NCI-H1417 (cell line): ENCODE results near the gene FAM209B.
A peak's percentile ranks its signal among the peaks of the same experiment; 100 is the strongest.
"Not testable (repeated sequence)": the region's sequence is repeated elsewhere in the genome, so short reads cannot be mapped to it uniquely, and the experiment has no call there.

Source experiments
- DNase-seq, 3 experiments: peaks; one replicate each; lab custom pipeline; 2025; lab: John Stamatoyannopoulos, UW

The FAM209B gene

DNA sequence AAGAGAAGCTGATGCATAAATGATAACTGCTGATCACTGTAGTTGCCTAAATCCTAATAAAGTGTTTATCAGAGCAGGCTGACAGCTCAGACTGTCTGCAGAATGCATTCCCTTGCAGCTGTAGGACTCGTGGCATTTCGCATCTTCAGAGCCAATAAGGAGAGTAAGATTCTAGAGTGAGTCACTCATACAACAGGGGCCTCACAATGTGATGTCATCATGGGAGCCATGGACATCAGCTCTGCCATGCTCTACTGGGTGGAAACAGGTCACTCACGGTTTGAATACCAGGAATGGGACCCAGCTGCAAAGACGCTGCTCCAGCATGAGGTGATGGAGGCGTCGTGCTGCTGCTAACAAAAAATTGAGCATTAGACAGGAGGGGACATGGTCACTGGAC lies 7.4 kb downstream of the FAM209B start:
- no peak for DNase-seq

DNA sequence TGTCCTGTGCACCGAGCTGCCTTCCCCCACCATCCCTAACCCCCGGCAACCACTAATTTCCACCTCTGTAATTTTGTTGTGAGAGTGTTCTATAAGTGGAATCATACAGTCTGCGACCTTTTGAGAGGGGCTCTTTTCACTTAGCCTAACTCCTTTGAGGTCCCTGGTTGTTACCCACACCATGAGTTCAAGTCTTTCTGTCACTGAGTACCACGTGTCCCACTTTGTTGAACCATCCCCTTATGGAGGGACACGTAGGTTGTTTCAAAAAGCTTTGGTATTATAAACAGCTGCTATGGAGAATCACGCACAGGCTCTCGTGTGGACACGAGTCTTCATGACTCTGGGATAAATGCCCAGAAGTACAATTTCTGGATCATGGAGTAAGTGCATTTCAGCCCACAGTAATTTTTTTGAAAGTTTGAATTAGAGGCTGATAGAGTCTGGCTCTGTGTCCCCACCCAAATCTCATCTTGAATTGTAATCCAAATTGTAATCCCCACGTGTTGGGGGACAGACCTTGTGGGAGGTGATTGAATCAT lies 9.5 kb downstream of the FAM209B start:
- DNase-seq = no peak

DNA sequence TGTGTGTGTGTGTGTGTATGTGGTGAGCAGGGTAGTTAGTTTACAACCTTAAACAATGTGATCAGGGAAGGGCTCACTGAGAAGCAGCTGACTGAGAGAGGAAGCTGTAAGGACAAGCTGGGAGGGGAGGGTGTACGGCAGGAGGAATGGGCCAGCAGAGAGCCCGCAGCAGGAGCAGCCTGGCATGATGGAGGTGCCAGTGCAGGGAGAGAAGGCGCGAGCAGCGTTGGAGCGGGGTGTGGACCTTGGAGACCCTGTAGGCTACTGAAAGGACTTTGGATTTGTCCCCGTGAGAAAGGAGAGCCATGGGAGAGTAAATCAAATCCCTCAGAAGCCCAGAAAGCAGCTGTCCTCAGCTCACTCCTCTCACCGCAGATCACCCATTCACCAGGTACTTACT lies 18.5 kb downstream of the FAM209B start:
- no peak for DNase-seq

DNA sequence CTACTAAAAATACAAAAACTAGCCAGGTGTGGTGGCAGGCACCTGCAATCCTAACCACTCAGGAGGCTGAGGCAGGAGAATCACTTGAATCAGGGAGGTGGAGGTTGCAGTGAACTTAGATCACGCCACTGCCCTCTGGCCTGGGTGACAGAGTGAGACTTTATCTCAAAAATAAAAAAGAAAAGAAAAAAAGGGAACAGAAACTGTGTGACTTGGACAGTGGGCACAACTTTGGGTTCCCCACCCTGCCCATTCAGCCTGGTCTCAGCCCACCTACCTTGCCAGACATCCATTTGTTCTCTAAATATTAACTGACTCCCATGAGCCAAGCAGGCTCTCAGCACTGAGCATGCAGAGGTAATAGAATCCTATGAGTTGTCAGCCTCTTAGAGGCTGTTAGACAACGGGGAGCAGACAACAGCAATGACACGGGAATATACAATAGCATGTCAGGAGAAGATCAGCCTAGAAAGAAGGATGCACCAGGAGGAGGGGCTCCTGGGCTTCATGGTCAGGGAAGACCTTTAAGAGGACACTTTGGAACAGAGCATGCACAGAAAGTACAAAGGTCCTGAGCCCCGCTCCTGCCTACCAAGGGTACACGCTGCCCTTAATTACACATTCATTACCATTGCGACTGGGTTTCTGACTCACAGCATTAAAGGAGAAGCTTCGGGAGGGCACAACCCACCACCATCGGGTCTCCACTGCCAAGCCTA lies 20.0 kb downstream of the FAM209B start:
- no peak for DNase-seq

DNA sequence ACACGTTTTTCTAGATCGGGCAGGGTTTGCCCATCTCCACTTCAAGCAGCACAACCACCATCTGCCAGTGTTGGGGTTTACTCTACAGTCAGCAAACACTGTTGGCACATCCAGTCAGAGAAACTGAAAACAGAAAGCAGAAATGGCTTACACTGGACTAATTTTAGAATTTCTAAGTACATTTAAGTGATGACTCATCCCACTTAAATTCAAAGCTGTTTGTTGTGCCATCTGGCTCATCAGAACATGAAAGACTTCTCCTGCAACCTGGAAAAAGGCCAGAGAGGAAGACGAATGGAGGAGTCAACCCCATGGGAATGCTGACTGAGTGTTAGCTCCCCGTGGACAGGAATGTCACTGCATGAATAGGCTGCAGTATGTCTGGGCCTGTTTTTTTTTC lies 21.8 kb downstream of the FAM209B start:
- peak; percentile 21 to 91 (median 64) for DNase-seq

DNA sequence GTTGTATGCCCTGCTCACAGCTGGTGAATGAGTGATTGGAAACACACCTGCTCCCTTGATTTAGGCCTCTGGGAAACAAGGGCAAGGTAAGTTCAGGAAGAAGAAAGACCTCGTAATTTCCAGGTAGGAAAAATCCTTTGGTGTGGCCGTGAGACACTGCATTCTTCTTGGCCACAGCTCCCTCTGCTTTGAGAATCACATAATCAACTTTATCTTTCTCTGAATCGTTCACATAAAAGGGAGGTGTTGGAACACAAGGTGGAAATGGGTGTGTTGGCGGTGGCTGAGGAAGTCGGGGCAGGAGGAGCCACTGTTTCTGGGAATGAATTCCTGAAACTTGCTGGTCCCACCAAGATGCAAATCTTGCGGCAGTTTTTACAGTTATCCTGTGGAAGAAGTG lies 25.9 kb downstream of the FAM209B start:
- DNase-seq = no peak

DNA sequence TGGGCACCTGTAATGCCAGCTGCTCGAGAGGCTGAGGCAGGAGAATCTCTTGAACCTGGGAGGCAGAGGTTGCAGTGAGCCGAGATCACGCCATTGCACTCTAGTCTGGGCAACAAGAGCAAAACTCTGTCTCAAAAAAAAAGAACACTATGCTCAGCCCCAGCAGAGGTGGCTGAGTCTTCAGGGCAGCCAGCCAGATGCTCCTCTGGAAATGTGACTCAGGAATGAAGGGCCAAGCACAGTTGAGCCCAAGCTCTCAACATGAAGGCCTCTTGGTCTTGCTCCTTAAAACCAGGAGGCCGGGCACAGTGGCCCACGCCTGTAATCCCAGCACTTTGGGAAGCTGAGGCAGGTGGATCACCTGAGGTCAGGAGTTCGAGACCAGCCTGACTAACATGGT lies 31.5 kb downstream of the FAM209B start:
- not testable (repeated sequence) for DNase-seq

DNA sequence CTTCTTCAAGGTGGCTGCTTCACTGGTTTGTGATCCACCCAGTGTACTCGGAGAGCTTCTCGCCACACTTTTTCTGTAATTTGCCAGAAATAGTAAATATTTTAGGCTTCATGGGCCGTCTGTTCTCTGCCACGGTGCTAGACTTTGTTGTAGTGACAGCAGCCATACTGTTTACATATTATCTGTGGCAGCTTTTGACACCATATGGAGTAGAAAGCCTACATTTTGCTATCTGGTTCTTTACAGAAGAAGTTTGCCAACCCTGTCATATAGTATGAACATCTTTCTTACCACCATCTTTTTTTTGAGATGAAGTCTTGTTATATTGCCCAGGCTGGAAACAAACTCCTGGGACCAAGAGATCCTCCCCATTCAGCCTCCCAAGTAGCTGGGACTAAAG lies 32.5 kb downstream of the FAM209B start:
- no peak for DNase-seq

DNA sequence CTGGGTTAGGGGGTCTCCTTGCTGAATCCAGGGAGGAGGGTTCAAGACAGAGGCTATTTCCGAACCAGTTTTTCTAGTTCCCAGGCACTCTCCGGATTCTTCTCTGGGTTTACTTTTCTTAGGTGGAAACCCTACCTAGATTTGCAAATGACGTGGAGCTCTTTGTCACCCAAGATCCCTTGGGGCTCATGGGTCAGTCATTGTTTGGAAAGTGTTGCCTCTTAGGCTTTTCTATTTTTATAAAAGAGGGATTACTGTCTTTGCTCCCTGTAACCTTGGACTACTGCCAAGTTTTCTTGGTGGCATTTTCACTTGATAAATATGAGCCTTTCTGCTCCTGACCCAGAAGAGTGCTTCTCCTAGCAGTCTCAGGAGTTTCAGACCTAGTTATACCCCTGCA lies 33.6 kb downstream of the FAM209B start:
- DNase-seq = peak in 2 of 3 experiments; percentile 50 to 91

DNA sequence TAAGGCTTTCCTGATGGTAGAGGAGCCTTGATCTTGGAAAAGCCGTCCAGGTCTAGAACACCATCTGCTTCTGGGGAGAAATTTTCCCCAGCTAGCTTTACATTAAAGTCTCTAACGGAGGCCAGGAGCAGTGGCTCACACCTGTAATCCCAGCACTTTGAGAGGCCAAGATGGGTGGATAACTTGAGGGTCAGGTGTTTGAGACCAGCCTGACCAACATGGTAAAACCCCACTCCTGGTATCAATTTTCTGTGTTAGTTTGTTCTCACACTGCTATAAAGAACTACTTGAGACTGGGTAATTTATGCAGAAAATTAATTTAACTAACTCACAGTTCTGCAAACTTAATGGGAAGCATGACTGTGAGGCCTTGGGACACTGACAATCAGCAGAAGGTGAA lies 37.8 kb downstream of the FAM209B start:
- DNase-seq = no peak

DNA sequence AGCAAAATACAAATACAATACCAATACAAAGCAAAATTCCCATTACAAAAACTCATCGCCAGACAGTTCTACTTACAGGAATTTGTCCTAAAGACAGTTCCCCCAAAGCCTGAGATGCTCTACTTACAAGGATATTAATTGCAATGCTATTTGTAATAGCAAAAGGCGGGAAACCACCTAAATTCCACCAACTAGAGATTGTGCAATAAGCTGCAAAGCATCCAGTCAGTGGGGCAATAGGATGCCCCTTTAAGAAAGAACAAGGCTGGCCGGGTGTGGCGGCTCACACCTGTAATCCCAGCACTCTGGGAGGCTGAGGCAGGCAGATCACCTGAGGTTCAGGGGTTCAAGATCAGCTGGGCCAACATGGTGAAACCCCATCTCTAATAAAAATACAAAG lies 39.1 kb downstream of the FAM209B start:
- no peak for DNase-seq

DNA sequence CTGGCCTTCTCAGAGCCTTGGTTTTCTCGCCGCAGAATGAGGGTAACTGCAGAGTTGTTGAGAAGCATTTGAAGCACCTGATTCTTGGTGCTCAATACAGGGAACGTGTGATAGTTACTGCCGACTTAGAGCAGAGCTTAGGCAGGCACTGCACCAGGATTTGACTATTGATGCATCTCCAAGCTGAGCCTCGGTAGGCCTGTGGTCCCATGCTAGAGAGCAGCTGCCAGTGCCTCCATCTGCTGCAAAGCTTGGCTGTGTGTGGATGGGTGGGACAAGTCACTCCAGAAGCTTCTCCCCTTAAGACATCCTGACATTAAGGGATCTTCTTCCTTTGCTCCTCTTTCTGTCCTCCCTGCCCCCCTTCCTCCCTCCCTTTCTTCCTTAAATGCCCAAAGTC lies 40.9 kb downstream of the FAM209B start:
- no peak for DNase-seq

DNA sequence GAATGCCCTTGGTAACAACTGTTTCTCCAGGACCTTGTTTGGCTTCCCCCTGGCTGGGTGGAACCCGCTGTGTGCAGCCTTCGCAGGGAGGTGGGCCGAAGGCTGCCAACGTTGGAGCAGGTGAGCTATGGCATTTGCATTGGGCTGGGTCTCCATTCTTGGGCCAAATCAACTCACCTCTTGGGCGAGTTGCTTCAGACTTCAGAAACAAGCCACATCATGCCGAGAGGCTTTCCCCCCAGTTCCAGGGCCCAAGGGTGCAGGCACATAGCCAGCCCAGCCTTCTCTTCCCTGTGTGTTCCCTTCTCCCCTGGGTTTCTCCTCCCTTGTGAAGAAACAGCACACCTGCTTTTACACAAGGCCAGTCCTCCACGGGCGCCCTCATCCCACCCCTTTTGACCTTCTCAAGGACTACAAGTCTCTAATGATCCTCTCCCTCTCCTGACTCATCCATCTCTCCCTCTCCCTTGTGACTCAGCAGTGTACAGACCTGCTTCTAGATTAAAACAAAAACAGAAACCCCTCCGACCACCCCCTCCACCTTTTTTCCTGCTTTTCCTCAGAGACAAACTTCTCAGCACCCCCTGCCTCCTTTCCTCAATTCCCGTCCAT lies 41.6 kb downstream of the FAM209B start:
- no peak for DNase-seq

DNA sequence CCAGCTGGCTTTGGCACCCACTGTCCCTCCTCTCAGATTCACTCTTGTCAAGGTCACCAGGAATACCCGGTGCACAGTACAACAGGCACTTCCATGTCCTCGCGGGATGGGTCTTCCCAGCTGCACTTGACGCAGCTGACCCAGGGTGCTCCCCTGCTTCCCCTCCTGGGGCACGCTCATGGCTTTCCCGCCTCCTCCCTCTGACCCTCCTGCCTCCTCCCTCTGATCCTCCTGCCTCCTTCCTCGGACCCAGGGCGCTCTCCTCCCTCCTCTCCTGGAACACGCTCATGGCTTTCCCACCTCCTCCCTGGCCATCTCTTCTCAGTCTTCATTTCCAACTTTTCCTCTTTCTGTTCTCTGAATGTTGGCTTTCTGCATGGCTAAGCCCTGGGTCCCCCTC lies 42.1 kb downstream of the FAM209B start:
- DNase-seq = no peak

DNA sequence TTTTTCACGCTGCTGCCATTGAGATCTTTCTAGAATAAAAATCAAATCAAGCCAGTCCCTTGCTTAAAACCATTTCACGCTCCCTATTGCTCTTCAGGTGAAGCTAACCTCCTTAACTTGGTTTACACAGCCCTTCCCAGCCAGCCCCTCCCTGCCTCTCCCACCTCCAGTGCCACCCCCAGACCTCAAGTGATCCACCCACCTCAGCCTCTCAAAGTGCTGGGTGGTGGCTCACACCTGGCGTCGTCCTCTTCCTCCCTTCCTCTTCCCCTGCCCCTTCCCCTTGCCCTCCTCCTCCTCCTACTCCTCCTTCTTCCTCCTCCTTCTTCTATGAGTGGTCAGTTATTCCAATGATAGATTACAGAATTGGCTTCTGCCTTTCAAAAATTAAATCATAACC lies 42.9 kb downstream of the FAM209B start:
- DNase-seq = no peak

DNA sequence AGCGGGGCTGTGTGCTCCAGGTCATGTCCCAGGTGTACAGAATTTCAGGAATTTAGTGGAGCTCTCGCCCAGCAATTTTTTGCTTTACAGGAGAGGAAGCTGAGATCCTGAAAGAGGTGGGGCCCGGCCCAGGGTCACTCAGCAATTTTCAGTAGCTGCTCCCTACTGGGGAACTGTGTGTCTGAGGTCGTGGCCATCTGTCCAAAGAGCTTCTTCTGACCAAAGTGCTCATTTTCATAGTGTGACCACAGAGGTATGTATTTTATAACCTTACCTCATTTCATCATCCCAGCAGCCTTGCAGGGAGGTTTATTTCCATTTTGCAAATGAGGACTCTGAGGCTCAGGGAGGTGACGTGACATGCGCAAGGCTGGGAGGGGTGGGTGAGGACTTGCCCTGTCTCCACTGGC lies 46.3 kb downstream of the FAM209B start:
- no peak for DNase-seq

DNA sequence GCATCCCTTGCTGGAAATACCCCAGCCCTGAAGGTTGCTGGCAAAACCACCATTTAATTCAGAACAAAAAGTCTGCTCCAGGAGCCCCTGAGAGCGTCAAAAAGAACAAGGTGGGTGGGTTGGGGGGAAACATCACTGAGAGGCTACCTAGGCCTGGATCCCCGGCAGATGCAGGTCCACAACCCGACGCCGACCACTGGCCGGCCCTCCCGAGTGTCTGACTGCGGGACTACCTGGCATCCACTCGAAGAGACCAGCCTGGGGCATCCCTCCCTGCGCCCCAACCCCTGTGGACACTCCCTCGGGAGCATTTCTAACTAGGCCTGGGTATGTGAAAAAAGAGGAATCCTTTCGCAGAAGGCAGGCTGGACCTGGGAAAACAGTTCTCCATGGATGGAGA lies 47.2 kb downstream of the FAM209B start:
- DNase-seq = no peak

DNA sequence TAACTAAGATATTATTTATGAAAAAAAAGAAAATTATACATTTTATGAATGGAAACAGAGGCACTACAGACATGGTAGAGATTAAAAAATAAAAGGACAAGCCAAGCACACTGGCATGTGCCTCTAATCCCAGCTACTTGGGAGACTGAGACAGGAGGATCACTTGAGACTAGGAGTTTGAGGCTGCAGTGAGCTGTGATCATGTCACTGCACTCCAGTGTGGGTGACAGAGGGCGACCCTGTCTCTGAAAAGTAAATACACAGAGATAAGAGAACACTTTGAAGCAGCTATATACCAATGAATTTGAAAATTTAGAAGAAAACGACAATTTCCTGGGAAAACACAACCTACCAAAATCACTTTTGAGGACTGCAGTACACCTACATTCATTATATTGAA lies 48.7 kb downstream of the FAM209B start:
- DNase-seq = no peak

DNA sequence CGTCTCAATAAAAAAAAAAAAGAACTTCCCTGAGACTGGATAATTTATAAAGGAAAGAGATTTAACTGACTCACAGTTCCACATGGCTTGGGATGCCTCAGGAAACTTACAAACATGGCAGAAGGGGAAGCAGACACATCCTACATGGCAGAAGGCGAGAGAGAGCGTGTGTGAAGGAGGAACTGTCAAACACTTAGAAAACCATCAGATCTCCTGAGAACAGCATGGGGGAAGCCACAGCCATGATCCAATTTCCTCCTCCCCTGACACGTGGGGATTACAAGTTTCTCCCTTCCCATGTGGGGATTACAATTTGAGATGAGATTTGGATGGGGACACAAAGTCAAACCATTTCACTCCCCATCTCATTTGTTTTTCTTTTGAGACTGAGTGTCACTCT lies 49.5 kb downstream of the FAM209B start:
- no peak for DNase-seq

DNA sequence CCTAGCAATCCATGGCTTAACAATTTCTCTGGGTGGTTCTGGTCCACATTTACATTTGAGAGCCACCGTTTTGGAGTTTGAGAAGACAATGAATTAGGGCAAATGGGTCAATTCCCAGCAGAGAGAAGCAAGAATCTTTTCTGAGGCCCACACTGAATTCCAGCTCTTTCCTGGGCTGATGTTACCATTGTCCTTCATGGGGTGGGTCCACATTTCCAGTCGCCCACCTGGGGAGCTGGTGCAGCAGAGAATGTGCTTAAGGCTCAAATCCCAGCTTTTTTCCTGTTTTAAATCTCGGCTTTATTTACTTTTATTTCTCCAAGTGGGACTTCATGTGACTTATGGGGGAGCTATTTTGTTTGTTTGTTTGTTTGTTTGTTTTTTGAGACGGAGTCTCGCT lies 51.9 kb downstream of the FAM209B start:
- DNase-seq = no peak
